Activated CD4-positive, alpha-beta memory T cell treated with anti-CD3 and anti-CD28 coated beads for 36 hours (primary cell): ENCODE results near the gene ADCYAP1R1. TPM values are rescaled to one million over a fixed set of nuclear protein-coding genes. Genes with fewer than 3 reads are reported as not detected.
"Not testable (repeated sequence)": the region's sequence is repeated elsewhere in the genome, so short reads cannot be mapped to it uniquely, and the experiment has no call there.

ENCODE experiments used
- CTCF ChIA-PET: fragments of 350-600 bp; sonication (Branson Sonifier 250); formaldehyde crosslinking; loops from one replicate; lab custom pipeline; 2021; ENCODE audit warnings: antibody characterized with exemption, inconsistent platforms; lab: Charles Lee
- POLR2A ChIA-PET: fragments of 350-600 bp; sonication (Branson Sonifier 250); formaldehyde crosslinking; loops from one replicate; lab custom pipeline; 2021; ENCODE audit warnings: antibody characterized with exemption; lab: Charles Lee
- DNase-seq: peaks from one replicate; pipeline ENCODE4 v3.0.0-alpha.2; 2020
- H3K27ac Mint-ChIP-seq: one replicate; pipeline ENCODE4 v1.8.0; 2021; ENCODE audit warnings: mixed read lengths
- H3K27me3 Mint-ChIP-seq: one replicate; pipeline ENCODE4 v1.8.0; 2021; ENCODE audit warnings: mixed read lengths
- H3K36me3 Mint-ChIP-seq: one replicate; pipeline ENCODE4 v1.8.0; 2021; ENCODE audit warnings: mixed read lengths
- H3K4me1 Mint-ChIP-seq: one replicate; pipeline ENCODE4 v1.8.0; 2021; ENCODE audit warnings: low read depth, mixed read lengths
- H3K4me3 Mint-ChIP-seq: one replicate; pipeline ENCODE4 v1.8.0; 2021; ENCODE audit warnings: mild to moderate bottlenecking, mixed read lengths
- H3K9me3 Mint-ChIP-seq: one replicate; pipeline ENCODE4 v1.8.0; 2021; ENCODE audit warnings: mixed read lengths
- intact Hi-C: fragments of 100-400 bp; cut with micrococcal nuclease; formaldehyde crosslinking; loops from one replicate; pipeline ENCODE4 v1.15.1; 2023
- total RNA-seq, 2 experiments: library from RNA; stranded (reverse); gene quantifications; one replicate each; pipeline ENCODE4 v1.2.3, GENCODE V29; 2021

ADCYAP1R1 gene
- total RNA-seq, 2 experiments from 2014 or later: not detected

- POLR2A ChIA-PET: no interaction called here
- peaks cover 11% of the 10 kb centered on the region for H3K27me3 Mint-ChIP-seq
- no peak for DNase-seq
- intact Hi-C loops: no loop called here
- CTCF ChIA-PET: interaction anchor here (1.2 to 1.3 kb wide), 2 partner anchors 11 to 12 kb away, joined by 3 read pairs; no protein-coding TSS in a partner anchor
- H3K36me3 Mint-ChIP-seq: no peaks in the 10 kb centered on the region
- no peaks in the 10 kb centered on the region for H3K9me3 Mint-ChIP-seq
- H3K27ac Mint-ChIP-seq: no peak overlapping the region
- no peaks in the 10 kb centered on the region for H3K4me1 Mint-ChIP-seq
- no peak overlapping the region for H3K4me3 Mint-ChIP-seq
These were observed 93.9 kb downstream of the ADCYAP1R1 start for GRCh38 chr7:31146030-31146429.

- Mint-ChIP-seq H3K27ac (no peak overlapping the region), H3K9me3 (no peaks in the 10 kb centered on the region), H3K4me1 (no peaks in the 10 kb centered on the region), H3K27me3 (peaks cover 11% of the 10 kb centered on the region), H3K36me3 (no peaks in the 10 kb centered on the region), H3K4me3 (no peak overlapping the region)
- ChIA-PET POLR2A (no interaction called here), CTCF (no interaction called here)
- no peak for DNase-seq
- intact Hi-C loops: no loop called here
These were observed 94.4 kb downstream of the ADCYAP1R1 start for GRCh38 chr7:31146538-31146937.

GRCh38 chr7:31151849-31152248 lies 99.7 kb downstream of the ADCYAP1R1 start:
- no peaks in the 10 kb centered on the region for H3K9me3 Mint-ChIP-seq
- H3K4me3 Mint-ChIP-seq: no peak overlapping the region
- peaks cover 3% of the 10 kb centered on the region for H3K27me3 Mint-ChIP-seq
- H3K27ac Mint-ChIP-seq: no peak overlapping the region
- H3K36me3 Mint-ChIP-seq: no peaks in the 10 kb centered on the region
- POLR2A ChIA-PET: no interaction called here
- intact Hi-C loops: no loop called here
- CTCF ChIA-PET: no interaction called here
- H3K4me1 Mint-ChIP-seq: no peaks in the 10 kb centered on the region
- no peak for DNase-seq

GRCh38 chr7:31153318-31153717 lies 101.2 kb downstream of the ADCYAP1R1 start:
- CTCF ChIA-PET, DNase-seq, H3K27me3 Mint-ChIP-seq, H3K27ac Mint-ChIP-seq, H3K4me3 Mint-ChIP-seq, POLR2A ChIA-PET, H3K4me1 Mint-ChIP-seq, intact Hi-C loops, H3K36me3 Mint-ChIP-seq, H3K9me3 Mint-ChIP-seq: not testable (repeated sequence)

GRCh38 chr7:31160941-31161340 lies 108.8 kb downstream of the ADCYAP1R1 start:
- ChIA-PET POLR2A (no interaction called here), CTCF (no interaction called here)
- Mint-ChIP-seq H3K27ac (no peak overlapping the region), H3K4me3 (no peak overlapping the region), H3K4me1 (no peaks in the 10 kb centered on the region), H3K9me3 (no peaks in the 10 kb centered on the region), H3K36me3 (no peaks in the 10 kb centered on the region), H3K27me3 (no peaks in the 10 kb centered on the region)
- DNase-seq: no peak
- intact Hi-C loops: no loop called here

Other genes starting within 250 kb of the ADCYAP1R1 start
- under 1 TPM; 0.36 to 0.62 TPM for gene AQP1, start 140.5 kb upstream of the ADCYAP1R1 start, total RNA-seq
- gene GHRHR, start 88.4 kb upstream of the ADCYAP1R1 start, total RNA-seq: not detected